HCT116 (cell line): ENCODE data around the gene IFNA21. TPM values are rescaled to one million over a fixed set of nuclear protein-coding genes. Genes with fewer than 3 reads are reported as not detected.

ENCODE experiments used
- ATAC-seq: fragments of 200-7000 bp; cut with Tn5 transposase; 2 replicates; pipeline ENCODE4 v1.9.1; 2020; ENCODE audit warnings: mild to moderate bottlenecking, moderate library complexity
- BruUV-seq: library from RNA; stranded (reverse); fragments of 400-500 nt; replicated peaks from 2 replicates; lab custom pipeline; 2021; lab: Mats Ljungman, UMichigan
- CTCF ChIA-PET: fragments of 300-600 bp; sonication (Branson Sonifier 250); formaldehyde crosslinking; loops from one replicate; lab custom pipeline; 2021; ENCODE audit warnings: antibody characterized with exemption; lab: Charles Lee
- POLR2A ChIA-PET: fragments of 300-600, 350-600 bp; sonication (Branson Sonifier 250); formaldehyde crosslinking; loops from one replicate; lab custom pipeline; 2021; ENCODE audit warnings: antibody characterized with exemption; lab: Charles Lee
- RAD21 ChIA-PET, 2 experiments: fragments of 300-600 bp; sonication (Branson Sonifier 250); formaldehyde crosslinking; loops; one replicate each; lab custom pipeline; 2023; ENCODE audit warnings: low total read pairs in 2 of 2; ENCODE audit not compliant: uncharacterized antibody in 2 of 2, unreplicated experiment in 2 of 2, low non-redundant PET in 1 of 2; lab: Charles Lee
- DNase-seq: peaks from one replicate; pipeline ENCODE4 v3.0.0-alpha.2; 2010; ENCODE audit warnings: low read depth, low spot score
- H2AFZ ChIP-seq: fragments of 200-600 bp; shearing (Covaris generic), sonication (generic); 2 replicates; pipeline ENCODE4 v1.6.1; 2017; ENCODE audit warnings: low read depth, mixed run types, mixed read lengths, antibody characterized with exemption, low read length; ENCODE audit not compliant: poor library complexity, severe bottlenecking
- H3K27ac ChIP-seq: 2 replicates; pipeline ENCODE4 v1.5.1; 2012; ENCODE audit warnings: low read depth, low read length
- H3K27me3 ChIP-seq: fragments of 200-600 bp; sonication (generic); 2 replicates; pipeline ENCODE4 v1.6.1; 2016; ENCODE audit warnings: mixed run types, low read length, mixed read lengths; ENCODE audit not compliant: insufficient read depth
- H3K36me3 ChIP-seq, 2 experiments: fragments of 200-500 bp in 1 of 2; fragments of 200-600 bp in 1 of 2; sonication (Bioruptor generic) in 1 of 2; sonication (generic) in 1 of 2; 2 replicates each; pipeline versions ENCODE4 v1.5.1 to v1.6.1; 2014 to 2016; ENCODE audit warnings: low read length in 2 of 2, inconsistent platforms in 1 of 2, mixed read lengths in 1 of 2, mixed run types in 1 of 2; ENCODE audit not compliant: insufficient read depth in 2 of 2, control insufficient read depth in 1 of 2
- H3K4me1 ChIP-seq, 2 experiments: fragments of 200-600 bp in 1 of 2; sonication (generic) in 1 of 2; 2 replicates each; pipeline versions ENCODE4 v1.5.1 to v1.6.1; 2012 to 2017; ENCODE audit warnings: low read length in 2 of 2, inconsistent platforms in 1 of 2, mild to moderate bottlenecking in 1 of 2, mixed read lengths in 1 of 2, mixed run types in 1 of 2, moderate library complexity in 1 of 2; ENCODE audit not compliant: insufficient read depth in 2 of 2, control insufficient read depth in 1 of 2
- H3K4me2 ChIP-seq: fragments of 200-600 bp; sonication (generic); 2 replicates; pipeline ENCODE4 v1.6.1; 2017; ENCODE audit warnings: mixed run types, low read length, mixed read lengths
- H3K4me3 ChIP-seq, 2 experiments: fragments of 200-600 bp in 1 of 2; sonication (generic) in 1 of 2; replicated peaks in 1 of 2; 2 replicates each; pipeline ENCODE4 v1.5.1; 2011 to 2016; ENCODE audit warnings: low read length in 2 of 2, control low read depth in 1 of 2, low read depth in 1 of 2, mild to moderate bottlenecking in 1 of 2, mixed read lengths in 1 of 2, mixed run types in 1 of 2
- H3K79me2 ChIP-seq: fragments of 200-600 bp; sonication (generic); 2 replicates; pipeline ENCODE4 v1.6.1; 2017; ENCODE audit warnings: mild to moderate bottlenecking, mixed run types, low read length, moderate library complexity, mixed read lengths; ENCODE audit not compliant: insufficient read depth
- H3K9ac ChIP-seq: fragments of 200-600 bp; sonication (generic); 2 replicates; pipeline ENCODE4 v1.6.1; 2016; ENCODE audit warnings: low read length, mixed read lengths
- H3K9me2 ChIP-seq: fragments of 200-600 bp; sonication (generic), shearing (Covaris generic); 2 replicates; pipeline ENCODE4 v1.6.1; 2017; ENCODE audit warnings: mixed run types, mild to moderate bottlenecking, moderate library complexity; ENCODE audit not compliant: insufficient read depth
- H3K9me3 ChIP-seq, 2 experiments: fragments of 200-500 bp in 1 of 2; fragments of 200-600 bp in 1 of 2; sonication (Bioruptor generic) in 1 of 2; sonication (generic) in 1 of 2; 2 replicates each; pipeline ENCODE4 v1.6.1; 2014 to 2017; ENCODE audit warnings: low read length in 2 of 2, mixed read lengths in 2 of 2, inconsistent platforms in 1 of 2, low read depth in 1 of 2, mild to moderate bottlenecking in 1 of 2, mixed run types in 1 of 2, moderate library complexity in 1 of 2; ENCODE audit not compliant: control insufficient read depth in 1 of 2, insufficient read depth in 1 of 2
- H4K20me1 ChIP-seq: fragments of 200-600 bp; sonication (generic), shearing (Covaris generic); 2 replicates; pipeline ENCODE4 v1.6.1; 2017; ENCODE audit warnings: mixed run types, mild to moderate bottlenecking, moderate library complexity; ENCODE audit not compliant: insufficient read depth
- CTCF ChIP-seq, 3 experiments: fragments of 200-600 bp in 1 of 3; sonication (generic) in 1 of 3; IDR thresholded peaks in 2 of 3; conservative IDR thresholded peaks in 1 of 3; 2 replicates each; pipeline ENCODE4 v1.5.1; 2012 to 2017; ENCODE audit warnings: low read depth in 2 of 3, low read length in 2 of 3, antibody characterized with exemption in 1 of 3, borderline replicate concordance in 1 of 3, control low read depth in 1 of 3, mild to moderate bottlenecking in 1 of 3, mixed read lengths in 1 of 3, mixed run types in 1 of 3, moderate library complexity in 1 of 3; ENCODE audit not compliant: insufficient read depth in 1 of 3
- EGR1 ChIP-seq: IDR thresholded peaks from 2 replicates; pipeline ENCODE4 v1.6.1; 2012; ENCODE audit warnings: low read depth
- EZH2 ChIP-seq: fragments of 200-600 bp; sonication (generic); IDR thresholded peaks from 2 replicates; pipeline ENCODE4 v1.6.1; 2017; ENCODE audit warnings: antibody characterized with exemption, mixed run types
- FOSL1 ChIP-seq: IDR thresholded peaks from 2 replicates; pipeline ENCODE4 v1.6.1; 2012; ENCODE audit warnings: low read depth
- MAX ChIP-seq: IDR thresholded peaks from 2 replicates; pipeline ENCODE4 v1.6.1; 2012
- RAD21 ChIP-seq: IDR thresholded peaks from 2 replicates; pipeline ENCODE4 v1.6.1; 2012; ENCODE audit warnings: low read depth, mild to moderate bottlenecking
- SIN3A ChIP-seq: IDR thresholded peaks from 2 replicates; pipeline ENCODE4 v1.6.1; 2012; ENCODE audit warnings: low read depth
- YY1 ChIP-seq: IDR thresholded peaks from 2 replicates; pipeline ENCODE4 v1.6.1; 2011; ENCODE audit warnings: low read length, low read depth, moderate library complexity, mild to moderate bottlenecking; ENCODE audit not compliant: insufficient replicate concordance; ENCODE audit errors: extremely low read depth
- ZFX ChIP-seq: fragments of 450-650 bp; IDR thresholded peaks from 2 replicates; pipeline ENCODE4 v1.6.1; 2017
- intact Hi-C: fragments of 100-400 bp; cut with micrococcal nuclease; formaldehyde crosslinking; loops from 2 replicates; pipeline ENCODE4 v1.10.0; 2022
- total RNA-seq: library from RNA; stranded (reverse); gene quantifications from one replicate; pipeline ENCODE4 v1.2.1, GENCODE V29; 2021; ENCODE audit not compliant: unreplicated experiment

Gene IFNA21
- total RNA-seq, 1 experiment from 2014 or later = not detected

- POLR2A ChIA-PET = no interaction called here
- peak; percentile 82 for ATAC-seq
- H2AFZ ChIP-seq = no peak within 1 kb of the TSS
Measured at GRCh38 chr9:21141427-21141882, 25.0 kb downstream of the IFNA21 start, which contains the start of gene IFNW1. Gene IFNW1, minus strand, starts transcription at chr9:21141832. Its CDS starts 262 bp downstream, at chr9:21141570.

More at GRCh38 chr9:21141427-21141882, 25.0 kb downstream of the IFNA21 start, which contains the start of gene IFNW1:
- RAD21 ChIA-PET = no interaction called here
- H3K9me2 ChIP-seq = no peaks in the 10 kb centered on the region
- no peaks in the 10 kb centered on the region for H3K27me3 ChIP-seq
- peak in 2 of 3 experiments; percentile 26 to 31; a peak in 3 of 6 replicates for TF ChIP-seq CTCF (IDR thresholded peaks at IDR 0.05 in 2 of 3, conservative IDR thresholded peaks at IDR 0.05 in 1 of 3; ENCODE audit: borderline replicate concordance in 1 of 3, insufficient read depth in 1 of 3, low read depth in 2 of 3, low read length in 2 of 3)
- peak; percentile 17; the same call in 1 of the 2 replicates for TF ChIP-seq RAD21
- TF ChIP-seq FOSL1 = no peak
- no peak for TF ChIP-seq EGR1
- TF ChIP-seq MAX = no peak
- TF ChIP-seq YY1 = no peak
- no peak for TF ChIP-seq ZFX
- TF ChIP-seq SIN3A = no peak
- no peak for TF ChIP-seq EZH2
- H3K9me3 ChIP-seq = no peaks in the 10 kb centered on the region
- no TSS peak for BruUV-seq
- no peaks in the 10 kb centered on the region for H4K20me1 ChIP-seq
- intact Hi-C loops = no loop called here
- H3K4me2 ChIP-seq = no peak within 1 kb of the TSS
- no peaks in the 10 kb centered on the region for H3K79me2 ChIP-seq
- H3K36me3 ChIP-seq = no peaks in the 10 kb centered on the region
- H3K4me3 ChIP-seq = no peak within 1 kb of the TSS
- DNase-seq = no peak
- CTCF ChIA-PET = interaction anchor here (1.3 to 1.6 kb wide), 2 partner anchors 12 to 15 kb away, joined by 5 to 8 read pairs; no protein-coding TSS in a partner anchor
- no peaks in the 10 kb centered on the region for H3K4me1 ChIP-seq
- H3K27ac ChIP-seq = no peak within 1 kb of the TSS
- H3K9ac ChIP-seq = no peak within 1 kb of the TSS
